H1 (cell line): Measurements from ENCODE around the gene CNNM3.

ENCODE experiments used
- BRCA1 ChIP-seq: IDR thresholded peaks from 2 replicates; pipeline ENCODE4 v1.6.1; 2012; ENCODE audit warnings: low read depth, low read length, improper control_type of control experiment
- RXRA ChIP-seq: IDR thresholded peaks from 2 replicates; pipeline ENCODE4 v1.6.1; 2011; ENCODE audit warnings: low read depth, mild to moderate bottlenecking, low read length, moderate library complexity; ENCODE audit not compliant: insufficient read depth
- TF ChIP-seq, protein P1 (sequence below), 3 experiments: IDR thresholded peaks; 1 replicate in 2 of 3; 2 replicates in 1 of 3; pipeline versions ENCODE4 v1.5.1 to v1.6.1; 2011; ENCODE audit warnings: low read length in 3 of 3, mild to moderate bottlenecking in 3 of 3, inconsistent platforms in 2 of 3, low read depth in 1 of 3, moderate library complexity in 1 of 3; ENCODE audit not compliant: insufficient read depth in 1 of 3; ENCODE audit errors: control extremely low read depth in 1 of 3

DNA sequence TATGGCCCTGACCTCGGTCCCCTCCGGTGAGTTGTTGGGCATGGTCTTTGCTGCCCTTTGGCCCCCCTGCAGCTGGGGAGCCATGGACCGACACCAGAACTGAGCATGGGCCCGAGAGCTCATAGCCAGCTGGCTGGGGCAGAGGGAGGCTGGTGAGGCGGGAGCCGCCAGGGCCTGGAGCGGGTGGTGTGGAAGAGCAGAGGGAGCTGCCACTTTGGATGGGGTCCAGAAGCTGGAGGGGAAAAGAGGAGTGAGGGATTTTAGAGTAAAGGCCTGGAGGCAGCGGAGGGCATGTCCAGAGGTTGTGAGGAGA lies 16.5 kb upstream of the CNNM3 start:
- TF ChIP-seq, protein P1, sequence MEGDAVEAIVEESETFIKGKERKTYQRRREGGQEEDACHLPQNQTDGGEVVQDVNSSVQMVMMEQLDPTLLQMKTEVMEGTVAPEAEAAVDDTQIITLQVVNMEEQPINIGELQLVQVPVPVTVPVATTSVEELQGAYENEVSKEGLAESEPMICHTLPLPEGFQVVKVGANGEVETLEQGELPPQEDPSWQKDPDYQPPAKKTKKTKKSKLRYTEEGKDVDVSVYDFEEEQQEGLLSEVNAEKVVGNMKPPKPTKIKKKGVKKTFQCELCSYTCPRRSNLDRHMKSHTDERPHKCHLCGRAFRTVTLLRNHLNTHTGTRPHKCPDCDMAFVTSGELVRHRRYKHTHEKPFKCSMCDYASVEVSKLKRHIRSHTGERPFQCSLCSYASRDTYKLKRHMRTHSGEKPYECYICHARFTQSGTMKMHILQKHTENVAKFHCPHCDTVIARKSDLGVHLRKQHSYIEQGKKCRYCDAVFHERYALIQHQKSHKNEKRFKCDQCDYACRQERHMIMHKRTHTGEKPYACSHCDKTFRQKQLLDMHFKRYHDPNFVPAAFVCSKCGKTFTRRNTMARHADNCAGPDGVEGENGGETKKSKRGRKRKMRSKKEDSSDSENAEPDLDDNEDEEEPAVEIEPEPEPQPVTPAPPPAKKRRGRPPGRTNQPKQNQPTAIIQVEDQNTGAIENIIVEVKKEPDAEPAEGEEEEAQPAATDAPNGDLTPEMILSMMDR (IDR thresholded peaks at IDR 0.05; ENCODE audit: control extremely low read depth in 1 of 3, insufficient read depth in 1 of 3, low read depth in 1 of 3, low read length in 3 of 3): no peak
- TF ChIP-seq BRCA1 (no peak), RXRA (no peak)
